HG03457 (cell line): Measurements from ENCODE around the gene SNCAIP.

Source experiments
- ATAC-seq: cut with Tn5 transposase; IDR thresholded peaks from one replicate; pipeline ENCODE4 v1.9.1; 2021; ENCODE audit warnings: moderate number of reproducible peaks; ENCODE audit not compliant: unreplicated experiment

Gene SNCAIP

DNA sequence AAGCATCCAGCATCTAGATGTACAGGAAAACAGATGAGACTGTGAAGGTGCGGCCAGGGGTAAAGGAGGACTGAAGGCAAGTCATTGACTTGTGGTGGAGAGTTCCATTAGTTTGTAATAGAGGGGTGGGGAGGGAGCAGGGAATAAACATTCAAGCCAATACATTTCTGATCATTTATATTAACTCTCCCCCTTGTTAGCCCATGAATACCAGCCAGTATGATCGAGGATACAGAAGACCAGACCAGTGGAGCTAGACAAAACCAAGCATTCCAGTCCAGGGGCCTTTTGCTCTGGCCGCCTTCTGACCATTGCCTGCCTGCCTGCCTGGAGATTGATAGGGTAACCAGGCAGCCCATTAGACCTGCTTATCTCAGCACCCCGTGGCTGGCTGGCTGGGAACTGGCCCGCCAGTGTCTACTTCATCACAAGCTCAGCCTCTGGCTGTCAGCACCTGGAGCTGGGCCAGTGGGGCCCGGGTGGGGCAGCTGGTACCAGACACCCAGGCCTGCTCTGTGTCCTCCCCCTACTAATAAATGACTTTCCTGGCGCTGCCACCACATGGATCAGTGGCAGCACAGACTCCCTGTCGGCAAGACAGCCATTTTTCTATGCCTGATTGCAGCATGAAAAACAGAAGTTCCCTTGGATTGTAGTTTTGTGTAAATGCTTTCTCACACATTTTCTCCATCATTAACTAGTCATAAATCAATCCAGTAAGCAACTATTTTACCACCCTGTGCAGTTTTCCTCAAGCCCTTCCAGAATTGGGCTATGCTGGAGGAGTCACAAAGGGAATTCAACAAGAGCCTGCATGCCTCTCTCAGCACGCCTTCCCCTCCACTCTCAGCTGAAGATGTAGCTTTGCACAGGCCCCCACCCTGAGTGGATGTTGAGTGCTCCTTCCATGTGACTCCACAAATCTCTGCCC, 181.3 kb downstream of the SNCAIP start:
- no peak for ATAC-seq

DNA sequence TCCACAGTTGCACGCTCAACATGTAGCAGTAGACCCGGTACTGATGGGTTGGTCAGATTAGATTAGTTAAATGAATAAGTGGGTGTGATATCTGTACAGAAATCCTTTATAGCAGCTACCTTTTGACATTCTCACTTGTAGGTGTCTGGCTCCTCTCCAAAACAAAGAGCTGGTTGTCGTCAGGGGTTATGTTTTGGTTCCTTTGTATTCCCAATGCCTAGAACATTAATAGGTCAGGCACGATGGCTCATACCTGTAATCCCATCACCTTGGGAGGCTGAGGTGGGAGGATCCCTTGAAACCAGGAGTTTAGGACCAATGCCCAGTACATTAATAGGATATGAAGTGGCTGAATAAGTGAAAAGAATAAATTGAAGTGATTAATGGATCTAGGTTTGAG, 182.1 kb downstream of the SNCAIP start:
- no peak for ATAC-seq

DNA sequence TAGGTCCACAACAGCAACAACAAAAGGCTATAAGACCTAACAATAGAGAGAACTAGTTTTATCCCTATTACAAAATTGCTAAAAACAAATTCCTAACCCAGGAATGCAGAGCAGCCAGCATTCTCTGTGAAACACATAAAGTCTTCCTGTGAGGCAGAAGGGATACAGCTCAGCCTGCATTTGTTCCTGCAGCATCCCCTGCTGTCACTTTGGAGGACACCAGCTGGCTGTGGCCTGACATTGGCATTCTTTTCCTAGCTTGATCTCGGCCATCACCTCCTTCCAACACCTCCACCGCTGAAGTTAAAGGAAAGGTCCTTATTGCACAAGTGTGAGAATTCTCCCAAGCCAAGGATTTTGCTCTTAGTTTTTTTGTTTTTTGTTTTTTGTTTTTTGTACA, 186.1 kb downstream of the SNCAIP start:
- ATAC-seq: no peak

DNA sequence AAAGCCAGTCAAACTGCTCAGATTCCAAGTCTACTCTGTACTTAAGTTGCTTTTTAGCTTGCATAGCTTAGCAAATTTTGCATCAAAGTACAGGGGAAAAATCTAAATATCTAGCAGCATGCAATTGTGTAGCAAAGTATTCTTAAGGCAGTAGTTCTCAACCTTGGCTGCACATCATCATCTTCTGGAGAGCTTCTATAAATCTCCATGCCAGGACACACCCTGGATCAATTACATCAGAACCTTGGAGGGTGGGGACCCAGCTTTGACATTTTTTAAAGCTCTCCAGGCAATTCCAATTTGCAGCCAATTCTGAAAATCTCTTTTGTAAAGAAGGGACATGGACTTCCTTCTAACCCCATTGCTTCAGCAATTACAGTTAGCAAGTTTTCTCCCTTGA, 187.5 kb downstream of the SNCAIP start:
- ATAC-seq: no peak

DNA sequence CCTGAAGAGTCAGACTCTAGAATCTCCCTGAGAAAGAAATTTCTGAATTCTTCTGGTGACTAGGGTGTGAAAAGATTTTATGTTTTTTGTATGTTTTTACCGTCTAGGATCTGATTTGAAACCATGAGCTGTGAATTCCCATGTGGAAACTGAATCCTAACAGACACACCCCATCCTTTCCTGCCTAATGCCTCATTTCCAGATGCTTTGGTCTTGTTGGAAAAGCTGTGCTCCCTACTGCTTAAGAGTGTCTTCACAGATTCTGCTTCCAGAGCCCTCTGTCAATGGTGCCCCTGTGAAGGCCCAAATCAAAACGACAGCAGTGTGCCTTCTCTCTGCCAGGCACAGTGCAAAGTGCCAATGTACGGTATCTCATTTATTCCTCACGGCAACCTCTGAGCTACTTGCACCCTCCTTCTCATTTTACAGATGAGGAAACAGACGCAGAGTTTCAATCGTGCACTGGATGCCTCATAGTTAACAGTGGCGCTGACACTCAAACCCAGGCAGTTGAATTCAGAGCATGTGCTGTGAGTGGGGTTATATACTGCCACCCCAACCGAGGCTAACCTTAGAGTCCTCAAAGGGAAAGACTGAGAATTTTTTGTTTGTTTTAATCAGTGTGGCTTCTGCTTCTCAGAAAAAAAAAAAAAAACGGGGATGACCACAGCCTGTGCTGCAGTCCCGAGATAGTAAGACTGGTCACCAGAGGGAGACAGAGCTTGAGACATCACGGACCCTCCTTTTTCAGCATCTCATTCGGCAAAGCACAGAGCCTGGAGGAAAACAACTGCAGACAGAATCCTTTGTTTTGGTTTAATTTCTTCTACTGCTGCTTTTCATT, 188.4 kb downstream of the SNCAIP start:
- ATAC-seq: no peak

DNA sequence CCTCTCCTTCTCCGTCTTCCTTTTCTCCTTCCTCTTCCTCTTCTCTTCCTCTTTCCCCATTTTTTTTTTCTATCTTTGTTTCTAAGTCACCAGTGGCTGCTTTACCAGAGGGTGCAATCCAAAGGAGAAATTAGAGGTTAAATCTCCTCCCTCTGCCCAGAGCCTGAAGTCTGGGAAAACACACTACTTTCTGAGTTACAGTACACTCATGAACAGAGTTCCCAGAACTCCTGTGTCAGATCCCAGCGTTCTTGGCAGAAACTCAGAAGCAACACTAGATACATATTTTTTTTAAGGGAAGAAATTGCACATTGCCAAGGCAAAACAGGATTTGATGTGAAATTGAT, 189.0 kb downstream of the SNCAIP start:
- no peak for ATAC-seq

DNA sequence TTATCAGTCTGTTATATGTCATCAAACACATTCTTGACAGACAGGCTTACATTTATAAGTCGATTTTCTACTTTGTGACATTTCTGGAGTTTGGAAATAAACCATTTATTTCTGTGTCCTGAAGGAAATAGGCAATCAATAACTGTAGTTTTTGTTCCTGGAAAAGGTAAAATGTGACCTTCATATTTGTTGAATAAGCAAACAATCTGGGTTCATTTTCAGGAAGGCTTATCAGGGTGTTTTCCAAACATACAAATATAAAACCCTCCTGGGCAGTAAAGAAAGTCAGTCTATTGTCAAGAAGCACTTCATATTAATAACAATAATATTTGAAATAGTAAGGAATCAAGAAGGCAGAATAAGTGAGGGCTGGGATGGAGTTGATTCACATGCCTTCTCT, 195.0 kb downstream of the SNCAIP start:
- no peak for ATAC-seq

DNA sequence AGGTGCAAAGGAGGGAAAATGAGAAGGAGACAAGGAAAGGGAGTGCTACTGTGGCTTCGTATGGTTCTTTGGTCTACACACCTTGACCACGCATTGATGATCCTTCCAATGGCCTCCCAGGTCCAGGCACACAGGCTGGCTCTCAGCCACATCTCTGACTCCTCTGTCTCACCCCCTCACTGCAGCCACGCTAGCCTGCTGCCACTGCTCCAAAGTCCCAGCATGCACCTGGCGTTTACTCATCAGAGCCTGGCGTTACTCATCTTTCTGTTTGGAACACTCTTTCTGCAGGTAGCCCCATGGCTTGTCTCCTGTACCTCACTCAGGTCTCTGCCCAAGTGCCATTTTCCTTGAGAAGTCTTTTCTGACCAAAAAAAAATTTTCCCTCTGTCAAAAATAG, 195.5 kb downstream of the SNCAIP start:
- no peak for ATAC-seq

DNA sequence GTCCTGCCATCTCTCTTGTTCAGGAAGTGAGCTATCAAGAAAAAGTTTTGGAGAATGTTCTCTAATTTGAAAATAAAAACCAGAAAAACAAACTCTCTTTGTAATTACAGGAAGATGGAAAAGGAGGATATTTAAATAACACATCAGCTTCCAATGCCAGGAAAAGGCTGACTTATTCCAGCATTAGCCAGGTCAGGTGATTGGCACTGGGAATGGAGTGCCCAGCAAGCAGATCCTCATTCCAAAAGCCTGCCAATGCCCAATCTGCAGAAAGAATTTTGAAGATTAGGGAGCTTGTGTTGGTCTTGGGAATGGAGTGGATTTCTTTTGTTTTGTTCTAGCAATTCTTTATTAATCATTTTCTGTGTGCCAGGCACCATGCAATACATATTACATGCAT, 196.6 kb downstream of the SNCAIP start:
- no peak for ATAC-seq
